PC-9 (cell line): Measurements from ENCODE around the gene MGAT5.

Experiments
- CTCF ChIP-seq: fragments of 200-600 bp; sonication (generic); conservative IDR thresholded peaks from 2 replicates; pipeline ENCODE4 v1.6.1; 2017; ENCODE audit warnings: mixed run types, antibody characterized with exemption, mild to moderate bottlenecking, moderate library complexity
- EZH2 ChIP-seq: fragments of 200-600 bp; sonication (generic); IDR thresholded peaks from 2 replicates; pipeline ENCODE4 v1.8.0; 2017; ENCODE audit warnings: antibody characterized with exemption, low read depth

GRCh38 chr2:134234535-134234934, 19.3 kb upstream of the MGAT5 start:
- TF ChIP-seq CTCF (no peak), EZH2 (no peak)
